Erythroblast (primary cell): ENCODE results near the gene VWA1.
"Not testable (repeated sequence)": the region's sequence is repeated elsewhere in the genome, so short reads cannot be mapped to it uniquely, and the experiment has no call there.

Source experiments
- GATA1 ChIP-seq: IDR thresholded peaks from 2 replicates; pipeline ENCODE4 v1.6.1; 2011; ENCODE audit warnings: low read depth, mild to moderate bottlenecking, control low read depth, low read length, moderate library complexity
- POLR2A ChIP-seq: IDR thresholded peaks from 2 replicates; pipeline ENCODE4 v1.6.1; 2011; ENCODE audit warnings: mild to moderate bottlenecking, low read length

DNA sequence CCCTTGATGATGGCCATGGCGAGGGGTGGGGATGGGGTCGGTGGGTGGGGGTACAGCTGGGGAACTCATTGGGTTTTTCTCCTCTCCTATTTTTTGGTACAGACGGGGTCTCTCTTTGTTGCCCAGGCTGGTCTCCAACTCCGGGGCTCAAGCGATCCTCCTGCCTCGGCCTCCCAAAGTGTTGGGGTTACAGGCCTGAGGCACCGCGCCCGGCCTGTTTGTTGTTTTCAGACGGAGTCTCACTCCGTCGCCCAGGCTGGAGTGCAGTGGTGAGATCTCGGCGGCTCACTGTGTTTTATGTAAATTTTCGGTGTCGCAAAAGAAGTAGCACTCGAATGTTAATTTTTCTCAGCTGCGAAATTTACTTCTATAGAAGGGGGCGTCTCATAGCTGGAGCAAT is 11.1 kb downstream of the VWA1 start:
- TF ChIP-seq POLR2A, GATA1: not testable (repeated sequence)
